Nephron progenitor cell (in vitro differentiated cells): ENCODE results near the gene SELENOM.

Experiments
- DNase-seq: peaks from one replicate; pipeline ENCODE4 v3.0.0; 2021
- H3K27ac Mint-ChIP-seq: 2 replicates; pipeline ENCODE4 v1.8.0; 2021; ENCODE audit warnings: mild to moderate bottlenecking, moderate library complexity, mixed read lengths
- H3K27me3 Mint-ChIP-seq: 2 replicates; pipeline ENCODE4 v1.8.0; 2021; ENCODE audit warnings: mild to moderate bottlenecking, low read depth, mixed read lengths; ENCODE audit not compliant: poor library complexity
- H3K36me3 Mint-ChIP-seq: 2 replicates; pipeline ENCODE4 v1.8.0; 2021; ENCODE audit warnings: low read depth, mixed read lengths
- H3K4me1 Mint-ChIP-seq: 2 replicates; pipeline ENCODE4 v1.8.0; 2021; ENCODE audit warnings: mixed read lengths
- H3K4me3 Mint-ChIP-seq: 2 replicates; pipeline ENCODE4 v1.8.0; 2021; ENCODE audit warnings: mild to moderate bottlenecking, moderate library complexity, mixed read lengths
- H3K9me3 Mint-ChIP-seq: 2 replicates; pipeline ENCODE4 v1.8.0; 2021; ENCODE audit warnings: mild to moderate bottlenecking, moderate library complexity, mixed read lengths
- TF ChIP-seq, protein P1 (sequence below): fragments of 200-600 bp; sonication (generic); IDR thresholded peaks from 2 replicates; pipeline ENCODE4 v1.5.0; 2021; ENCODE audit warnings: antibody characterized with exemption

SELENOM gene

GRCh38 chr22:31148953-31149627 lies 41.7 kb upstream of the SELENOM start:
- Mint-ChIP-seq H3K27me3 (peaks cover 39% of the 10 kb centered on the region), H3K36me3 (no peaks in the 10 kb centered on the region), H3K27ac (no peak overlapping the region), H3K9me3 (peaks cover 39% of the 10 kb centered on the region), H3K4me1 (no peaks in the 10 kb centered on the region), H3K4me3 (no peak overlapping the region)
- DNase-seq, result peak; percentile 61
- TF ChIP-seq, protein P1, sequence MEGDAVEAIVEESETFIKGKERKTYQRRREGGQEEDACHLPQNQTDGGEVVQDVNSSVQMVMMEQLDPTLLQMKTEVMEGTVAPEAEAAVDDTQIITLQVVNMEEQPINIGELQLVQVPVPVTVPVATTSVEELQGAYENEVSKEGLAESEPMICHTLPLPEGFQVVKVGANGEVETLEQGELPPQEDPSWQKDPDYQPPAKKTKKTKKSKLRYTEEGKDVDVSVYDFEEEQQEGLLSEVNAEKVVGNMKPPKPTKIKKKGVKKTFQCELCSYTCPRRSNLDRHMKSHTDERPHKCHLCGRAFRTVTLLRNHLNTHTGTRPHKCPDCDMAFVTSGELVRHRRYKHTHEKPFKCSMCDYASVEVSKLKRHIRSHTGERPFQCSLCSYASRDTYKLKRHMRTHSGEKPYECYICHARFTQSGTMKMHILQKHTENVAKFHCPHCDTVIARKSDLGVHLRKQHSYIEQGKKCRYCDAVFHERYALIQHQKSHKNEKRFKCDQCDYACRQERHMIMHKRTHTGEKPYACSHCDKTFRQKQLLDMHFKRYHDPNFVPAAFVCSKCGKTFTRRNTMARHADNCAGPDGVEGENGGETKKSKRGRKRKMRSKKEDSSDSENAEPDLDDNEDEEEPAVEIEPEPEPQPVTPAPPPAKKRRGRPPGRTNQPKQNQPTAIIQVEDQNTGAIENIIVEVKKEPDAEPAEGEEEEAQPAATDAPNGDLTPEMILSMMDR, result peak; percentile 87

DNA sequence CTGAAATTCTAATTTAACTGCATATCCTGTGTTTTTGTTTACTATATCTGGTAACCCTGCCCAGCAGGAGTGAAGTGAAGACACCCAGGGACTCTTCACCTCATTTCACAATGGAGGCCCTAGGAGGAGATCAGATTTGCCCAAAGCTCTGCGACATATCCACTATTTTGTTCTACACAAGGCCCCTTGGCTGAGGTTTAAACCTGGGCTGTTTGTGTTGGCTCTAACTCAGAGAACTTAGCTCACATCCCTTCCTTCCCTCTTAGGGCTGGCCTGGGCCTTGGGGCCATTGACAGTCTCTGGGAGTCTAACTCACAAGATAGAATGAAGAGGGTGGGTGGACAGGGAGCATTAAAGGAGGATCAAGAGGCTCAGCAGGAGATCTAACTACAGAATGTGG lies 41.1 kb upstream of the SELENOM start:
- peaks cover 42% of the 10 kb centered on the region for H3K9me3 Mint-ChIP-seq
- H3K27me3 Mint-ChIP-seq, result peaks cover 43% of the 10 kb centered on the region
- no peaks in the 10 kb centered on the region for H3K4me1 Mint-ChIP-seq
- no peak for DNase-seq
- TF ChIP-seq, protein P1, result no peak
- no peaks in the 10 kb centered on the region for H3K36me3 Mint-ChIP-seq
- H3K27ac Mint-ChIP-seq, result no peak overlapping the region
- no peak overlapping the region for H3K4me3 Mint-ChIP-seq

DNA sequence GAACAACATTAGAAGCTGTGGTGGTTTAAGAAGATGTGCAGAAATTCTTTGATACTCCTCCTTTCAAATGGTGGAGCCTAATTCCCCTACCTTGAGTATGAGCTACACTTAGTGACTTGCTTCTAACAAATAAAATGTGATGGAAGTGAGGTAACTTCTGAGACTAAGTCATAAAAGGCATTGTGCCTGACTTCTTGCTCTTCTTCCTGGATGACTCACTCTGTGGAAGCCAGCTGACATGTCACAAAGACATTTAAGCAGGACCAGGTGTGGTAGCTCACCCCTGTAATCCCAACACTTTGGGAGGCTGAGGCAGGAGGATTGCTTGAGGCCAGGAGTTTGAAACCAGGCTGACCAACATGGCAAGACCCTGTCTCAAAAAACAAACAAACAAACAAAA lies 36.9 kb upstream of the SELENOM start:
- TF ChIP-seq, protein P1, result no peak
- H3K27ac Mint-ChIP-seq, result no peak overlapping the region
- no peak for DNase-seq
- H3K27me3 Mint-ChIP-seq, result peaks cover 16% of the 10 kb centered on the region
- H3K4me3 Mint-ChIP-seq, result no peak overlapping the region
- peaks cover 42% of the 10 kb centered on the region for H3K9me3 Mint-ChIP-seq
- peaks cover 13% of the 10 kb centered on the region for H3K4me1 Mint-ChIP-seq
- no peaks in the 10 kb centered on the region for H3K36me3 Mint-ChIP-seq

DNA sequence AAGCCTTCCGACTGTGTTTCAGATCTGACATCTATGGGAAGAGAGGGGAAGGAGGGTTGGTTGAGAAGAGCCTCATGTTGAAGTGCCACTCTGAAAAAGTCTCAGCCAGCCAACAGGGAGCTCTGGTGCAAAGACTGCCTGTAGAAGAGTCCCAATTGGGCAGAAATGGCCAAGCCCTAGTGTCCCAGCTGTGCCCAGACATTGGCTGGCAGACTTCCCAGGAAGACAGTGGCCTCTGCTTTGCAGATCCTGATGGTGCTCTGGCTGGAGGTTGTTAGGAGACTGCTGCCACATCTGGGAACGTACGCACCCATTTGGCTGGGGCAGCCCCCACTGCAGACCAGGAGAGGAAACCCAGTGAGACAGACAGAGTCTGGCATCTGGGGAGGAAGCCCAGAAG lies 36.2 kb upstream of the SELENOM start:
- Mint-ChIP-seq H3K9me3 (peaks cover 41% of the 10 kb centered on the region), H3K36me3 (no peaks in the 10 kb centered on the region), H3K27ac (no peak overlapping the region)

DNA sequence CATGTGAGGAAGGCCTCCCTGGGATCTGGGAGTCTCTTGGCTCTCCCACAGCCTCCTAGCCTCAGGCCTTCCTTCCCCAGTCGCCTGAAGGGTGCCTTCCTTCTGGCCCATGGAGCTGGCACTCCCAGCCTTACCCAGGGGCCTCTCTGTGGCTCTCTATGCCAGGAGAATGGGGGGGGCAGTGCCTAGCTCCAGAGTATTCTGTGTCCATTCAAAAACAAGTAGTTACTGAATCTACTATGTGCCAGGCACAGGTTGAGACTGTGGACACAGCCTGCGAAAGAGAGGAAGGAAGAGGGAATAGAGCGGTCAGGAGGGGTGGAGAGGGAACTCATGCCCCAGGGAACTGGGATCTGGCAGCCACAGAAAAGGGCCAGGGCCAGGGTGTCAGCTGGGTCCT lies 35.7 kb upstream of the SELENOM start:
- no peaks in the 10 kb centered on the region for H3K36me3 Mint-ChIP-seq
- TF ChIP-seq, protein P1, result no peak
- H3K27me3 Mint-ChIP-seq, result peaks cover 19% of the 10 kb centered on the region
- no peak overlapping the region for H3K4me3 Mint-ChIP-seq
- peaks cover 37% of the 10 kb centered on the region for H3K9me3 Mint-ChIP-seq
- no peak overlapping the region for H3K27ac Mint-ChIP-seq
- no peak for DNase-seq
- H3K4me1 Mint-ChIP-seq, result peaks cover 17% of the 10 kb centered on the region

More for the DNA sequence above, 36.2 kb upstream of the SELENOM start:
- Mint-ChIP-seq H3K27me3 (peaks cover 19% of the 10 kb centered on the region), H3K4me3 (no peak overlapping the region), H3K4me1 (peaks cover 17% of the 10 kb centered on the region)
- no peak for DNase-seq
- TF ChIP-seq, protein P1, result no peak

DNA sequence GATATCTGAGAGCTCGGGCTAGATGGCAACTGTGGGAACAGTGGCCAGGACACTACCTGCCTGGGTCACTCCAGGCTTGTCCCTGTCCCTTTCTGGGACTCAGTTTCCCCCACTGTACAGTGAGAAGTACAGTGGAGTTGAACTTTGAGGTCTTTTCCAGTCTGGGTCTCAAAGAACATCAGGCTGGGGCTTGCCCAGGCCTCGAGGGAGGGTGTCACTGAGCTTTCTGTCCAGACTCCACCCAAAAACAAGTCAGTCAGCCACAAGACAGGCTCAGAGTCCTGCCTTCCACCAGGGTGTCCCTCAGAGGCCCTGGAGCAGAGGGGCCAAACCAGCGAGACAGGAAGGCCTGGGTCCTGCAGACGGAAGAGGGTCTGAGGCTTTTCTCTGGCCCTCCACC lies 34.9 kb upstream of the SELENOM start:
- DNase-seq, result no peak
- H3K27me3 Mint-ChIP-seq, result peaks cover 19% of the 10 kb centered on the region
- H3K4me1 Mint-ChIP-seq, result peaks cover 19% of the 10 kb centered on the region

More for the DNA sequence above, 34.9 kb upstream of the SELENOM start:
- Mint-ChIP-seq H3K27ac (no peak overlapping the region), H3K36me3 (peaks cover under 1% of the 10 kb centered on the region), H3K9me3 (peaks cover 30% of the 10 kb centered on the region), H3K4me3 (no peak overlapping the region)
- TF ChIP-seq, protein P1, result no peak
